Right lobe of liver (tissue), 4 donors: Measurements from ENCODE around the gene COL11A2.

ENCODE experiments used
- POLR2A ChIP-seq: fragments of 450-650 bp; IDR thresholded peaks from one replicate; pipeline ENCODE4 v1.6.1; 2017; ENCODE audit warnings: antibody characterized with exemption, mild to moderate bottlenecking
- TF ChIP-seq, protein P1 (sequence below), 4 donors: fragments of 200-600 bp in 3 of 4; fragments of 450-650 bp in 1 of 4; IDR thresholded peaks; one replicate each; pipeline versions ENCODE4 v1.5.1 to v1.8.0; 2016 to 2022; ENCODE audit warnings: antibody characterized with exemption in 4 of 4, mild to moderate bottlenecking in 2 of 4
- donor health status: DM: no; HTN: no; CAD: no.
- donor health status: DM: no; HTN: no; CAD: no.
- donor health status: DM: no; HTN: yes; CAD: no.

DNA sequence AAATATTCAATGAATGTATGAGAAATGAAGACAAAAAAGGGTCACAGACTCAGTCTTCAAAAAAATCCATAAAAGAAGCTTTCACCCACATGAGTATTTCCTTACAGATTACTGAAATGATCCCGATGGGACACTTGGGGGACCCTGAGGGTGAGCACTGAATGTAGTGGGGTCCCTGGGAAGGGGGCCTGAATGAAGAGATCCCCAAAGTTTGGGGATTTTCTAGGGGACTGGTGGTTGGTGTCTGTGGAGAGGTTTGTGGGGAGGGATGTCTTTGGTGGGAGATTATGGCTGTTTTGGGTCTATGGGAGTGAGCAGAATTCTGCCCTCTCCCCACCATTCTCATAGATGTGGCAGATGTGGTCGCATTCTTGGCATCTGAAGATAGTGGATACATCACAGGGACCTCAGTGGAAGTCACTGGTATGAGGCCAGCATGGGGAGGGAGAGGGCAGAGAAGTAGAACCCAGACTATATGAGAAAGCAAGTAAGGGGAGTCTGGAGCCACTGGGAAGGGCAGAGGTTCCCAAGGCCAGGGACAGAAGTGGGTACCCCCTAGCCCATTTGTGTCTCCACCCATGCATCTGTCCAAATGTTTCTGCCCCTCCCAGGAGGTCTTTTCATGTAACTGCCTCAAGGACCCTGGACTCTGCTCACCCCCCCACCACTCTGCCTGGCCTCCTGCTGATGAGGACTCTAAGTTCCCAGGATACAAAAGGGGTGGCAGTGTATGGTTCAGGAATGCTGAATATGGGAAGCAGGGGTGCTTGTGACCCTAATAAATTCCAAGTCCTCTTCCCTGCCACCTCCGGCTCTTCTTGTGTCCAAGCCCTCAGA, 14.0 kb upstream of the COL11A2 start:
- no peak for TF ChIP-seq POLR2A
- TF ChIP-seq, protein P1, sequence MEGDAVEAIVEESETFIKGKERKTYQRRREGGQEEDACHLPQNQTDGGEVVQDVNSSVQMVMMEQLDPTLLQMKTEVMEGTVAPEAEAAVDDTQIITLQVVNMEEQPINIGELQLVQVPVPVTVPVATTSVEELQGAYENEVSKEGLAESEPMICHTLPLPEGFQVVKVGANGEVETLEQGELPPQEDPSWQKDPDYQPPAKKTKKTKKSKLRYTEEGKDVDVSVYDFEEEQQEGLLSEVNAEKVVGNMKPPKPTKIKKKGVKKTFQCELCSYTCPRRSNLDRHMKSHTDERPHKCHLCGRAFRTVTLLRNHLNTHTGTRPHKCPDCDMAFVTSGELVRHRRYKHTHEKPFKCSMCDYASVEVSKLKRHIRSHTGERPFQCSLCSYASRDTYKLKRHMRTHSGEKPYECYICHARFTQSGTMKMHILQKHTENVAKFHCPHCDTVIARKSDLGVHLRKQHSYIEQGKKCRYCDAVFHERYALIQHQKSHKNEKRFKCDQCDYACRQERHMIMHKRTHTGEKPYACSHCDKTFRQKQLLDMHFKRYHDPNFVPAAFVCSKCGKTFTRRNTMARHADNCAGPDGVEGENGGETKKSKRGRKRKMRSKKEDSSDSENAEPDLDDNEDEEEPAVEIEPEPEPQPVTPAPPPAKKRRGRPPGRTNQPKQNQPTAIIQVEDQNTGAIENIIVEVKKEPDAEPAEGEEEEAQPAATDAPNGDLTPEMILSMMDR (IDR thresholded peaks at IDR 0.05) = no peak
